ENCODE data around the gene CAMTA1.

DNA sequence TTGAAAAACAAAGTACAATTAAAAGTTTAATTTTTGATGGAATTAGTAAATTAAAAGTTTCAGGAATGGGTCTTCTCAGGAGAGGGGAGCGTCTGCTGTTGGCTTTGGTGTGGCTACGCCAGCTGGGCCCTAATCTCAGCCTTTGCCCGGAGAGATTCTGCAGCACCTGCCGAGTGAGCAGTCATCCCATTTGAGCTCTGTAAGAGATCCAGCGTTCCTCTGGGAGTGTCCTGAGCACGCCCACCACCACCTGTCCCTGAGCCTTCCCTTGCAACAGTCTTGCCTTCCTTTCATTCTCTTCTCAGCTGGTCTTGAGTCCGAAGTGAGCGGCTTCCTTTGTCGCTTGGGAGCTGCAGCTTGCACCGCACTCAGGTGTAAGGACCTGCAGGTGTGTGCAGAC, 263.1 kb downstream of the CAMTA1 start:
- TF ChIP-seq, protein P1, sequence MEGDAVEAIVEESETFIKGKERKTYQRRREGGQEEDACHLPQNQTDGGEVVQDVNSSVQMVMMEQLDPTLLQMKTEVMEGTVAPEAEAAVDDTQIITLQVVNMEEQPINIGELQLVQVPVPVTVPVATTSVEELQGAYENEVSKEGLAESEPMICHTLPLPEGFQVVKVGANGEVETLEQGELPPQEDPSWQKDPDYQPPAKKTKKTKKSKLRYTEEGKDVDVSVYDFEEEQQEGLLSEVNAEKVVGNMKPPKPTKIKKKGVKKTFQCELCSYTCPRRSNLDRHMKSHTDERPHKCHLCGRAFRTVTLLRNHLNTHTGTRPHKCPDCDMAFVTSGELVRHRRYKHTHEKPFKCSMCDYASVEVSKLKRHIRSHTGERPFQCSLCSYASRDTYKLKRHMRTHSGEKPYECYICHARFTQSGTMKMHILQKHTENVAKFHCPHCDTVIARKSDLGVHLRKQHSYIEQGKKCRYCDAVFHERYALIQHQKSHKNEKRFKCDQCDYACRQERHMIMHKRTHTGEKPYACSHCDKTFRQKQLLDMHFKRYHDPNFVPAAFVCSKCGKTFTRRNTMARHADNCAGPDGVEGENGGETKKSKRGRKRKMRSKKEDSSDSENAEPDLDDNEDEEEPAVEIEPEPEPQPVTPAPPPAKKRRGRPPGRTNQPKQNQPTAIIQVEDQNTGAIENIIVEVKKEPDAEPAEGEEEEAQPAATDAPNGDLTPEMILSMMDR (IDR thresholded peaks at IDR 0.05; ENCODE audit: low read depth, low read length, missing input control): no peak
- TF ChIP-seq, protein P2, sequence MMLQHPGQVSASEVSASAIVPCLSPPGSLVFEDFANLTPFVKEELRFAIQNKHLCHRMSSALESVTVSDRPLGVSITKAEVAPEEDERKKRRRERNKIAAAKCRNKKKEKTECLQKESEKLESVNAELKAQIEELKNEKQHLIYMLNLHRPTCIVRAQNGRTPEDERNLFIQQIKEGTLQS (IDR thresholded peaks at IDR 0.05): no peak

Measured in liver (tissue), 3 donors.